Cardiac muscle cell (in vitro differentiated cells and primary cell): ENCODE results near the gene PSME3. TPM values are rescaled to one million over a fixed set of nuclear protein-coding genes. Genes with fewer than 3 reads are reported as not detected.
A peak's percentile ranks its signal among the peaks of the same experiment; 100 is the strongest.

Experiments used
- DNase-seq, 2 donors: peaks; one replicate each; pipeline versions ENCODE4 v3.0.0 to v3.0.0-alpha.2; 2010 to 2017; ENCODE audit warnings: low read depth in 1 of 2, low spot score in 1 of 2
- H3K27ac ChIP-seq: fragments of 200-600 bp; sonication (generic); 2 replicates; pipeline ENCODE4 v1.5.1; 2016
- H3K27me3 ChIP-seq: fragments of 200-600 bp; sonication (generic); 2 replicates; pipeline ENCODE4 v1.6.0; 2016; ENCODE audit warnings: control low read depth
- H3K36me3 ChIP-seq: fragments of 200-600 bp; sonication (generic); 2 replicates; pipeline ENCODE4 v1.5.1; 2016; ENCODE audit warnings: control low read depth
- H3K4me1 ChIP-seq: fragments of 200-600 bp; sonication (generic); 2 replicates; pipeline ENCODE4 v1.8.1; 2017; ENCODE audit warnings: low read depth, mild to moderate bottlenecking, mixed run types
- H3K4me3 ChIP-seq: fragments of 200-600 bp; sonication (generic); 2 replicates; pipeline ENCODE4 v1.5.1; 2016; ENCODE audit warnings: mild to moderate bottlenecking
- H3K9me3 ChIP-seq: fragments of 200-600 bp; sonication (generic); 2 replicates; pipeline ENCODE4 v1.5.1; 2017; ENCODE audit warnings: low read depth, mild to moderate bottlenecking, control low read depth
- polyA plus RNA-seq: library from polyadenylated mRNA; unstranded; fragments of >200 nt; fragmentation: Nextera tagmentation; extraction: Ambion mirVana; gene quantifications from 2 replicates; pipeline ENCODE4 v1.2.1, GENCODE V29; 2016
- total RNA-seq: library from RNA; depleted of rRNA; stranded (reverse); fragments of >200 nt; gene quantifications from 2 replicates; pipeline ENCODE4 v1.2.3, GENCODE V29; 2016
- TF ChIP-seq, protein P1 (sequence below): IDR thresholded peaks from 2 replicates; pipeline ENCODE4 v1.5.1; 2012; ENCODE audit warnings: low read depth, mild to moderate bottlenecking, low read length

The PSME3 gene
- total and polyA plus RNA-seq, 2 experiments from 2014 or later: 59.4 to 104 TPM

DNA sequence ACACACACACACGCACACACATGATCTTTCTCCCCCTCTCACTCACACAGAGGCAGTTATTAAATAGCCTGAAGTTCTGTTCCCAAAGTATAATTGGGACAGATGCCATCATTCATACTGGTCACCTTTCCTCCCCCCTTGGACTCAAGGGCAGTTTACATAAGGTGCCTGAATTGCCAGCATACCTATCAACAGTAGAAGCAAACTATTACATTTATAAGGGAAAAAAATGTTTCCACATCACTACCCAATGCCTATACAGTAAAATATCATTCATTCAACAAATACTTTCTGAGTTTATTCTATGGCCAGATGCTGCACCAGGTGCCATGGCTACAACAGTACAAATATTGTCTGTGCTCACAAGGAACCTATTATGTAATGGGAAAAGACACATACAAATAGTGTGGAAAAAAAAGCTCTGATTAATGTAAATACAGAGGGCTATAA lies 28.3 kb upstream of the PSME3 start:
- H3K27me3 ChIP-seq: peaks cover 4% of the 10 kb centered on the region
- peaks cover 2% of the 10 kb centered on the region for H3K36me3 ChIP-seq
- H3K27ac ChIP-seq: no peak overlapping the region
- no peak for DNase-seq
- H3K4me3 ChIP-seq: no peak overlapping the region
- TF ChIP-seq, protein P1, sequence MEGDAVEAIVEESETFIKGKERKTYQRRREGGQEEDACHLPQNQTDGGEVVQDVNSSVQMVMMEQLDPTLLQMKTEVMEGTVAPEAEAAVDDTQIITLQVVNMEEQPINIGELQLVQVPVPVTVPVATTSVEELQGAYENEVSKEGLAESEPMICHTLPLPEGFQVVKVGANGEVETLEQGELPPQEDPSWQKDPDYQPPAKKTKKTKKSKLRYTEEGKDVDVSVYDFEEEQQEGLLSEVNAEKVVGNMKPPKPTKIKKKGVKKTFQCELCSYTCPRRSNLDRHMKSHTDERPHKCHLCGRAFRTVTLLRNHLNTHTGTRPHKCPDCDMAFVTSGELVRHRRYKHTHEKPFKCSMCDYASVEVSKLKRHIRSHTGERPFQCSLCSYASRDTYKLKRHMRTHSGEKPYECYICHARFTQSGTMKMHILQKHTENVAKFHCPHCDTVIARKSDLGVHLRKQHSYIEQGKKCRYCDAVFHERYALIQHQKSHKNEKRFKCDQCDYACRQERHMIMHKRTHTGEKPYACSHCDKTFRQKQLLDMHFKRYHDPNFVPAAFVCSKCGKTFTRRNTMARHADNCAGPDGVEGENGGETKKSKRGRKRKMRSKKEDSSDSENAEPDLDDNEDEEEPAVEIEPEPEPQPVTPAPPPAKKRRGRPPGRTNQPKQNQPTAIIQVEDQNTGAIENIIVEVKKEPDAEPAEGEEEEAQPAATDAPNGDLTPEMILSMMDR: no peak
- no peaks in the 10 kb centered on the region for H3K4me1 ChIP-seq
- H3K9me3 ChIP-seq: no peaks in the 10 kb centered on the region

DNA sequence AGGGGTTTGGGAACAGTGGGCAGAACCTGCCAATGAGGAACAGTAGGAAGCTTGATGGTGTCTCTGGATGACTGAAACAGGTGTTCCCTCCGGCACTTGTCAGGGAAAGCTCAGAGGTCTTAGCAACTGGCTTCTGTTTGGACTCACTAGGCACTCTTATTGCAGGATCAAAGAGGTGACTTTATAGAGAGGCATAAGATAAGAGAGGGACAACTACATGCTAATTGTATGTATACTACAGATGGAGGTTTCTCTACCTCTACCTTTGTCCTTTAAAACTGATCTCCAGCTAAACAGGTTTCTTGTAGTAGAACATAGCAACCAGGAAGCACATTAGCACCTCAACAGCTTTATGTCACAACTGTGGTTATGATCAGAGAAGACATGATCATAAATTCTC lies 26.9 kb upstream of the PSME3 start:
- Histone ChIP-seq H3K4me3 (no peak overlapping the region), H3K36me3 (peaks cover 10% of the 10 kb centered on the region), H3K27ac (no peak overlapping the region), H3K27me3 (peaks cover 4% of the 10 kb centered on the region), H3K4me1 (no peaks in the 10 kb centered on the region), H3K9me3 (no peaks in the 10 kb centered on the region)
- TF ChIP-seq, protein P1: no peak
- DNase-seq: no peak

DNA sequence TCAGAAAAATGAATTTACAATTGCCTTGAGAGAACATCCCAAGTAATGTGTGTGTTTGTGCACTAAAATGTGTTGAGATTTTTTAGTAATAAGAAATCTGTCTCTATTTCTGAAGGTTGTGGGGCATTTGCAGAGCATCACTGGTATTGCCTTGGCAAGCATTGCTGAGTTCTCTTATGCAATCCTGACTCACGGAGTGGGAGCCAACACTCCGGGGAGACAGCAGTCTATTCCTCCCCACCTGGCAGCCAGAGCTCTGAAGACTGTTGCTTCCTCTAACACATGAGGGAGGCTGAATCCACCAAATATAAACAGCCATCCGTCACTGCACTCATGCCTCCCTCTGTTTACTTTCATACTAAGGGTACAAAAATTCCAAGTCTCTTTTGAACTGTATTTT lies 23.9 kb upstream of the PSME3 start:
- TF ChIP-seq, protein P1: no peak
- DNase-seq: peak in 1 of 2 donors; percentile 85
- H3K27ac ChIP-seq: no peak overlapping the region
- no peaks in the 10 kb centered on the region for H3K4me1 ChIP-seq
- no peaks in the 10 kb centered on the region for H3K9me3 ChIP-seq
- no peaks in the 10 kb centered on the region for H3K27me3 ChIP-seq
- no peak overlapping the region for H3K4me3 ChIP-seq
- H3K36me3 ChIP-seq: peaks cover 29% of the 10 kb centered on the region

DNA sequence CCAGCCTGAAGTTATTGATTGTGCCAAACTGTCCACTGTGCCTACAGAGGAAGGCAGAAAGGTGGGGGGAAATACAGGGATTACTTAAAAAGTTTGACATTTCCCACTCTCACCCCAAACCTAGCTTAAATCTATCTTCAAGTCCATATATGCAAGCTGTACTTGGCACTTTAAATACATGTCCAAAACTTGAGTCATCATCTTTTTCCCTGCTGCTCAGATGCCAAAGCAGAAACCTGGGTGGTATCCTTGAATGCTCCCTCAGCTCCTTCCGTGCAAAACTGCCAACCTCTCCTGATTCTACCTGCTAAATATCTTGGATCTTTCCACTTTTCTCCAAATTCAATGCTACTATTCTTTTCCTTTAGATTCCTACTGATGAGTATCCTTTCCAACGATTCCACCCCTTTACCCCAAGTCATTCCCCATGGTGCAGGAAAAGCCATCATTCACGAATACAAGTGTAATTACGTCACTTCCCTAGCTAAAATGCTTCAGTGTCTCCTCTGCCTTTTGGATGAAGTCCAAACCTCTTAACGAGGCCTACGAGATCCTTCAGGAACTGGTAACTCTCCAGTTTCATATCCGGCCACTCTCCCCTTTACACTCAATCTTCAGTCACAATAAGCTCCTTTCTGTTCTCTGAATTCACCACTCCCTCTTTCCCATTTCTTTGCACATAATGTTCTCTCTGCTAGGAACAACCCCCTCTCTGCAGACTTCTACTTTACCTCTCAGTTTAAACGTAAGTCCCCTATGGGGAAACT lies 18.4 kb upstream of the PSME3 start:
- H3K36me3 ChIP-seq: peaks cover 66% of the 10 kb centered on the region
- DNase-seq: peak in 1 of 2 donors; percentile 95
- no peak overlapping the region for H3K4me3 ChIP-seq
- H3K4me1 ChIP-seq: no peaks in the 10 kb centered on the region
- H3K9me3 ChIP-seq: no peaks in the 10 kb centered on the region
- TF ChIP-seq, protein P1: no peak
- no peak overlapping the region for H3K27ac ChIP-seq
- H3K27me3 ChIP-seq: no peaks in the 10 kb centered on the region

DNA sequence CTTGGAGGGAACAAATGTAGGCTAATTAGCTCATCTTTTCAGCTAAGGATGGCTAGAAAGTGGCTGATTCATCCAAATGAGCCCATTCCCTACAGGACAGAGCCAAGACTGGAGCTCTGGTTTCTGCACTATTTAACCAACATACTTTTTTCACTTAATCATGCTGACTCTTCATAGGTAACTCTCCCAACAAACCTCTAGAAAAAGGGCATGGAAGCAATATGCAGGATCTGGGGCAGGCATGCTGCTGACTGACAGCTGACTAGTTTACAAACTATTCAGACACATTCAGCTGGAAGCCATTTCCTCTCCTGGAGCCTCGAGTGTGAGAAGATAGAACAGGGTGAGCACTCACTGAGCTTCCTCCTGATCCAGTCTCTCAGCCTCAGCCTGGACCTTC lies 15.3 kb upstream of the PSME3 start:
- Histone ChIP-seq H3K4me3 (no peak overlapping the region), H3K4me1 (no peaks in the 10 kb centered on the region), H3K36me3 (peaks cover 58% of the 10 kb centered on the region), H3K27me3 (no peaks in the 10 kb centered on the region), H3K27ac (no peak overlapping the region), H3K9me3 (no peaks in the 10 kb centered on the region)
- no peak for DNase-seq
- TF ChIP-seq, protein P1: no peak
